Skin epidermis (tissue), 12 donors: ENCODE results near the gene UBQLN4.
A peak's percentile ranks its signal among the peaks of the same experiment; 100 is the strongest.
"Not testable (repeated sequence)": the region's sequence is repeated elsewhere in the genome, so short reads cannot be mapped to it uniquely, and the experiment has no call there.

ENCODE experiments used
- H3K27ac ChIP-seq, 21 experiments: fragments of 200-600 bp; sonication (generic) in 11 of 21; one replicate each; pipeline ENCODE4 v1.5.0; 2020; ENCODE audit warnings: mild to moderate bottlenecking in 3 of 21, inconsistent platforms in 2 of 21, moderate library complexity in 2 of 21
- H3K4me3 ChIP-seq, 7 experiments: fragments of 200-600 bp; sonication (generic) in 2 of 7; one replicate each; pipeline ENCODE4 v1.5.0; 2020; ENCODE audit warnings: inconsistent platforms in 2 of 7, mild to moderate bottlenecking in 2 of 7, moderate library complexity in 1 of 7

UBQLN4 gene

DNA sequence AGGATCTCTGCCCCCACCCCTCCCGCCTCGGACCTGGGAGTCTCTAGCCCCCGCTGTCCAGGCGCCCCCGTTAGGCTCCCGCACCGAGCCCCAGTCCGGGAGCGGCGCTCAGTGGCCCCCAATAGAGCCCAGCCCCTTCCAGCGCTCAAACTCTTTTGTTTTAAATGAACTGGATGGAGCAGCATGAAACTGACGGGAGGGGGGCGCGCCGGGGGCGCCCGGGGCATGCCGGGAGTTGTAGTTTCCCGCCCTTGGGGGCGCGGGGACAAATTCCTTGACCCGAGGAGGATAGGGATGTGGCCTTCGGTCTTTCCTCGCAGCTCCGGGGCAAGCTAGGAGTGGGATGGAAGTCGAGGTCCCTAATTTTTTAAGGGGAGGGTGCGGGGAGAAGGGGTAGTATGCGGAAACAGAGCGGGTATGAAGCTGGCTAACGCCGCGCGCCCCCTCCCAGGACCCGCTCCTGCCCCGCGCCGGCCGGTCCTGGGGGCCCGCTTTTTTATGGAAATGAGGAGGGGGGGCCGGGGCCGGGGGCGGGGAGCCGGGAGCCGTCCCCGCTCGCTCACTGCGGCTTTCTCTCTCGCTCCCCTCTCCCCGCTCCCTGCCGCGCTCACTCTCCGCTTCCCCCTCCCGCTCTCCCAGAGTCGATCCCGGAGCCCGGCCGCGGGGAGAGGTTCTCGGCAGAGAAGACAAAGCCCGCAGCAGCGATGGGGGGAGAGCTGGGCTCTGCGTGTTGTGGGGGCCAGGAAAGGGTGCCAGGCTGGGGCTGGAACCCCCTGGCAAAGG is 28.9 kb upstream of the UBQLN4 start, which contains the start of gene MEX3A:
Gene MEX3A, minus strand, starts transcription at position 157 of the 783 bp plus-strand sequence. CDS start 467 bp downstream, outside the sequence.
- peak within 1 kb of the TSS; percentile 59 to 94 (median 75) for H3K4me3 ChIP-seq
- peak within 1 kb of the TSS in 20 of 21 experiments; percentile 11 to 84 (median 70) for H3K27ac ChIP-seq

DNA sequence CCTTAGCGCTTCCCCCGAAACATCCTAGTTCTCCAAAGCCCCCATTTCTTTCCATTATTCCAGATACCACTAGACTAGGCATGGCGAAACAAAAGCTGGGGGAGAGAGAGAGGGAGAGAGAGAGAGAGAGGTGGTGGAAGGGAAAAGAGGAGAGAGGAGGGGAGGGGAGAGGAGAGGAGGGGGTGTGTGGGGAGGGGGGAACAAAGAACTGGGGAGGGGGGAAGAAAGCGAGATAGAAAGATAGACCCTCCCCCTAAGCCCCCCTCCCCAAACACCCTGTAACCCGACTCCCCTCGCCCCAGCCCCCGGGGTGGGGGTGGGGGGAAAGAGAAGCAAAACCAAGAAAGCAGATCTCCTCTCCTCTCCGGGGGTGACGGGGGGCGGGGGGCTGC is 28.3 kb upstream of the UBQLN4 start:
- H3K27ac ChIP-seq = peak overlapping the region in 14 of 21 experiments; percentile 15 to 84 (median 74)

DNA sequence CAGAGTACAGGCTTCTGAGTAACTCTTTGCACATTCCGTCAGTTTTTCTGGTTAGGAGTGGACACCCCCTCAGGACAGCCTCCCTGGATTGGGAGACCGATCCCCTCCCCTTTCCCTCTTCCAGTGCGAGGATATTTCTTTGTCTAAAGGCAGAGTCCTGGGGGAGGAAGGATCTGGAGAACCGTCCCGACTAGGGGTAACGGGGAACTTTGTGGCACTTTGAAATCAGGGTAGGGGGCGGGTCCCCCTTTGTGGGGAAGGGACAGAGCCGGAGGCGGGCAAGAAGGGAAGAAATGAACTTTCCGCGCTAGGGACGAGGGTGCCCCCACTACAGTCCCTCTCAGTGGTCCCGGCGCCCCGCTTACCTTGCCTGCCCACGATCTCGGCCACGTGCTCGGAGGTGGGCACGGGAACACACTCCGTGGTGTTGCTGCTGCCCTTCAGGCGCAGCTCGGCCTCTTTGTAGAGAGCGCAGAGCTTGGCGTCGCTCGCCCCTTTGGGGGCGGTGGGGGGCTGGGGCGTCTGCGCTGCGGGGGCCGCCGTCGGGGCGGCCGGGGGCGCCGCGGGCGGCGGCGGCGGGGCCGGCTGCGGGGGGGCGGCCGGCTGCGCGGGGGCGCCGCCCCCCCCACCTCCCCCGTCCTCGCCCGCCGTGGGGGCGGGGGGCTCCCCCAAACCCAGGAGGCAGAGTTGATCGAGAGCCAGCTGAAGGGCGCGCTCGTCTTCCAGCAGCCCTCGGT is 27.8 kb upstream of the UBQLN4 start:
- Histone ChIP-seq H3K4me3 (peak overlapping the region; percentile 59 to 94 (median 75)), H3K27ac (peak overlapping the region in 4 of 21 experiments; percentile 67 to 84 (median 76))

More for the DNA sequence above, 28.3 kb upstream of the UBQLN4 start:
- H3K4me3 ChIP-seq = peak overlapping the region; percentile 59 to 94 (median 75)

DNA sequence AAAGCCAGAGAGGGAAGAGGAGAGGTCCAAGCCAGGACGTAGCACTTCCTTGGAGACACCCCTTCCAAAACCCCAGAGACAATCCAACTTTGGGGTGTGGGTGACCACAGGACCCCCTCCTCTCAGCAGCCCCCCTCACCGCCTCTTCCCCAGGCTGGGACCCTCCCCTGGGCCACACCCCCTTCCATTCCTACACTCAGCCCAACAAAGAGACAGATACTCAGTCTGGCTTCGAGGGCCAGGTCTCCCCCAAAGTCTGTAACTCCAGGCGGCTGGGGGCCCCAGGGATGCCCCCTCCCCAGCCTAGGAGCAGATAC is 27.2 kb upstream of the UBQLN4 start:
- Histone ChIP-seq H3K4me3 (peak overlapping the region in 4 of 7 experiments; percentile 11 to 90 (median 40)), H3K27ac (peak overlapping the region in 1 of 21 experiments; percentile 73)

DNA sequence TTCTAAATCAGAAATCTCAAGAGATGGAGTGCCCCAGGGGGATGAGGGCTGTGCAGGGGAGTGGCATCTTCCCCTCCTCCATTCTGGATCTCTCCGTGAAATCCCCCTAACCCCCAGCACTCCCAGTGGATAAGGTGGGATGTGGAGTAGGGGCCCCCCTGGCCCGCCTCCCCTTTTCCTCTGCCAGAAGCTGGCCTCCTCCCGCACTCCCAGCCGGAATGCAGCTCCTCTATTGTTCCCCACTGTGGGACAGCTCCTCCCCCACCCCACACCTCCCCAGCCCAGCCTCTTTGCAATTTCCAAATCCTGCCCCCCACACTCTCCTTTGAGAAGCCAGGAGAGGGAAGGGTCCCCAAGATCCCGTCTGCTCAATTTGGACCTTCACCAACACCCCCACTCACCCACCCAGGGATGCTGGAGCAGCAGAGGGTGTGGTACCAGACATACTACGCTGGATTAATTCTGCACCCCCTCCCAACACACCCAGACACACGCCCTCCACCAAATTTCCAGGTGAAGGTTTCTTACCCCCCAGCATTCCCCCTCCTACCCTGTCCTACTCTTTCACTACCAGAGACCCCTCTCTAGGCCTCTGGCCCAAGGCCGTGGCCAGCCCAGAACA is 26.8 kb upstream of the UBQLN4 start:
- Histone ChIP-seq H3K4me3 (peak overlapping the region in 2 of 7 experiments; percentile 64 to 90), H3K27ac (peak overlapping the region in 1 of 21 experiments; percentile 73)

DNA sequence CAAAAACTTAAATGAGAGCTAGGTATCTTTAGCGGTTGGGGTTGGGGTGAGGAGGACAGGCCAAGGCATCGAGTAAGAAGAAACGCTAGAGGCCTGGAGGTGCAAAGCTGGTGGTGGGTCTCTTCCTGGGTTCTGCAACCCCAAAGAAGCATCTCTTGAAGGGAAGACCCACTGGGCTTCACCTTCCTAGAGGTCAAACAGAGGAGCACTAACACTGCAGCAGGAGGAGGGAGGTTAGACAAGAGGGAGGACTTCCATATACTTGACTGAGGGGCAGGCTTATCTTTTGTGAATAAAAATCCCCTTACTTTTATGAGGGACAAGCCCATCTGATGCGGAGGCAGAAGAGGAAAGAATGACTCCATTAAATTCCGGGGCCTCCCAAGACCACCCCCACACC is 26.2 kb upstream of the UBQLN4 start:
- Histone ChIP-seq H3K4me3 (peak overlapping the region in 1 of 7 experiments; percentile 64), H3K27ac (no peak overlapping the region)

DNA sequence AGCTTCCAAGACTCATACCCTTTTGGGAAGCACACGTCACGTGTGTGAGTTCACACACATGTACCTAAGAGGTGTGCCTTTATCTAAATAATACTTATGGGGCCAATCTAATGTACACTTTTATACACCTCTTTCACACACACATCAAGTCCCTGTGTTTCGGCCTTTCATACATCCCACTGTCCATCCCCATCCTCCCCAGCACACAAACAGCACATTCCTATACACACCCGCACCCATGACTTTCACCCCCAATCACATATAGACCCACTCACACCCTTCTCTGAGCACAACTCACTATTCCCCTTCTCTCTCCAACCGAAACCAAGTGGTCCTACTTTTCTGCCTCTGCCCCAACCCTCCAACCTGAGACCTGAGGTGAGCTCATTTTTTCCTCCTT is 25.1 kb upstream of the UBQLN4 start:
- H3K27ac ChIP-seq = no peak overlapping the region
- no peak overlapping the region for H3K4me3 ChIP-seq

DNA sequence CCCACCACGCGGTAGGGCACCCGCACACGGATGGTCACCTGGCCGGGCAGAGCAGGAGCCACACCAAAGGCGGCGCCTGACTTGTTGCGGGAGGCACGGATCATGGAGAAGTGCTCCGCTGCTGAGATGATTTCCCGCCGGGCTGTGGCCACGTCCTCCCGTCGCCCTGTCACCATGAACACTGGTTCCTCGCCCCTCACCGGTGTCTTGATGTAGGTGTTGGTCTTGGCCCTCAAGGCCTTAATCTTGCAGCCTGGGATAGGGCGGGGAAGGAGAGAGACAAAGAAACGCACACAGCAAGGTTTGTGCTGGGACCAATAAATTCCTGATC is 23.8 kb upstream of the UBQLN4 start:
- H3K27ac ChIP-seq = no peak overlapping the region
- no peak overlapping the region for H3K4me3 ChIP-seq

DNA sequence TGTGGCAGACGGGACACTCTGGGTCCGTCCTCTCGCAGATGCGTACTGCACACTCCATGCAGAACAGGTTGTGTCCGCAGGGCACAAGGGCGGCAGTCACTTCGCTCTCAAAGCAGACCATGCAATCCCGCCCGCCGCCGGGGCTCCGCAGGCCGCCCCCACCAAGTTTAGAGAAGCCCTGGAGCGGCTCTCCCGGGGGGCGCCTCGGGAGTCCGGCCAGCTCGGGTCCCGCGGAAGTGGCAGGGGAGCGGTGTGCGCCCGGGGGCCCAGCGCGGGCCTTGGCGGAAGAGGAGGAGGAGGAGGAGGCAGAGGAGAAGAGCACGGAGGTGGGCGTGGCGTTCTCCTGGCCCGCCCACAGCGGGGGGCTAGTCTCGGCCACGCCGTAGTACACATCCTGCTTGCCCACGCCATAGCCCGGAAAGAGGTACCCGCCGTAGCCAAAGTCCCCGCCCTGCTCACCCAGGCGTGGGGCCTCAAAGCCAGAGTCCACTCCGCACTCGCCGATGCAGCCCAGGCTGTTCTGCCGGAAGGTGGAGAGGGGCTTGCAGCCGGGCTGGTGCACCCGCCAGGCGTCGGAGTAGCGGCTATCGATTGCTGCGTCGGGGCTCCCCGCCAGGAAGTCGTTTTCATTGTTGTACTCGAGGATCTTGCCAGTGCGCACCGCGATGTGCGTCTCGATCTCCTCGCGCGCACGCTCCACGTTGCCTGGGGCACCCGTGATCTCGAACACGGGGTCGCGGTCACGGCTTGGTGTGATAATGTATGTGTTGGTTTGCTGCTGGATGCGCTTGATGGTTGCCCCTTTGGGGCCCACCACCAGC is 23.2 kb upstream of the UBQLN4 start:
- H3K4me3 ChIP-seq = peak overlapping the region in 6 of 7 experiments; percentile 5 to 31 (median 17)

DNA sequence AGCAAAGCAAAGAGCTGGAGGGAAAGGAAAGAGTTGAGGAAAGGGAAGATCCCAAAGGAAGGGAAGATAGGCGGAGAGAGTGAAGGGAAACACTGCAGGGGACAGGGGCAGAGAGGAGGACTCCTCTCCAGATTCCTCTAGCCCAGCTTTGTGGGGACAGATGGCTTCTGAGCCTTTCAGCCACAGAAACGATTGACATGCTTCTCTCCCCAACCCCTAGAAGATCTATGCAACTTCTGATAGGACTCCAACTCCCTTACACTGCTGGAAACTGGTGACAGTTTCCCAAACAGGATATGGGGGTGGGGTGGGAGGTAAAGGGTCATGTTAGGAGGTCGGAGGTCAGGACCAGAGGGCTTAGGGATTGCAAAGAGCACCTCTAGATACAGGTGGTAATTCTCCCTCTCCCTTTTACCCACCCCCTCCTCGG is 22.2 kb upstream of the UBQLN4 start:
- Histone ChIP-seq H3K27ac (peak overlapping the region in 1 of 21 experiments; percentile 1), H3K4me3 (peak overlapping the region in 1 of 7 experiments; percentile 31)

More for the DNA sequence above, 23.2 kb upstream of the UBQLN4 start:
- peak overlapping the region in 4 of 21 experiments; percentile 2 to 45 (median 34) for H3K27ac ChIP-seq

DNA sequence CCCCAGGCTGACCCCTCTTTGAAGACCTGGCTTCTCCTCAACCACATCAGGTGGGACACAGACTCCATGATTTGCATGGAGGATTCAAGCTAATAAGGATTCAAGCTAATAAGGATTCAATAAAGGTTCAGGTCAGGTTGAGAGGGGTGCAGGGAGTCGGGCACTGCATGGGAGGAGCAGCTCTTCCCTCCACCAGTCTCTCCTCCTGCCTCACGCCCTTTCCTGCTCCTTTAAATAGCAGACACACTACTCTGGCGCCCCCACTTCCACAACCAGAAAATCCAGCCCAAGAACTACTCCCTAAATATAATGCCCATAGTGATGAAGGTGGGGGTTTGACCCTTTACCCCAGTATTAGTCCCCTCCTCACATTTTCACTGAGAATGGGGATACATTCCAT is 21.6 kb upstream of the UBQLN4 start:
- peak overlapping the region in 1 of 21 experiments; percentile 1 for H3K27ac ChIP-seq
- H3K4me3 ChIP-seq = no peak overlapping the region

DNA sequence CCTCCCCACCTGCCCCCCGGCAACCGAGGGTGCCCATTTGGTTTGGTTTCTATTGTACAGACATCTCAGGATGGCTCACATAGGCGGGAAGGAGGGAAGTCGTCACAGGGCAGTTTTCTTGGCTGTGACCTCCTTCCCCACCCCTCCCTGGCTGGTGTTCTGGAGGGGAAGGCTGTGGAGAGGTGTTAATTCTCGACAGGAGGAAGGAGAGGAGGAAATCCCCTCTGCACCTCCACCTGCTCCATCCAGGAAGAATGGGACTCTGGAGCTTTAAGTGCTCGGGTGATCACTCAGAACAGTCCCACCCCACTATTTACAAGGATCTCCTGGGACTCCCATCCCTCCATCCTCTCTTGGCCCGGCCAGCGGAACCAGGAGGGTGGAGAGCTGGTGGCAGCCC is 21.1 kb upstream of the UBQLN4 start:
- Histone ChIP-seq H3K4me3 (no peak overlapping the region), H3K27ac (peak overlapping the region in 1 of 21 experiments; percentile 1)

DNA sequence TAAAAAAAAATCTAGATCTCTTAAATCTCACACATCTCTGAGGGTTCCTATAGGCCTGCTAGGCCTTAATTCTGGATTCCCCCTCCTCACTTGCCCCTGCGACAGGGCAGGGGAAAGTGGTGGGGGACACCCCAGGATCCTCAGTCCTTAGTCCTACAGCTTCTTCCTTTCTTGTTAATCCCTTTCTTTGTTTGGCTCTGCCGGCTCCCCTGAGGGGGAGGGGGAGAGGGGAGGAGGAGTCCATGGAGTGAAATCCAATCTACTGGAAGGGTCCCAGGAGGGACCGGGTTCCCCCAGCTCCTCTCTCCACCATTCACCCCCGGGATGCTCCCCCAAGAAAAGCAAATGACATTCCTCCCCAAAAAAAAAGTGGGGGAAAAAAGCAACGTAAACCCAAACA is 20.1 kb upstream of the UBQLN4 start:
- H3K27ac ChIP-seq = no peak overlapping the region
- no peak overlapping the region for H3K4me3 ChIP-seq

DNA sequence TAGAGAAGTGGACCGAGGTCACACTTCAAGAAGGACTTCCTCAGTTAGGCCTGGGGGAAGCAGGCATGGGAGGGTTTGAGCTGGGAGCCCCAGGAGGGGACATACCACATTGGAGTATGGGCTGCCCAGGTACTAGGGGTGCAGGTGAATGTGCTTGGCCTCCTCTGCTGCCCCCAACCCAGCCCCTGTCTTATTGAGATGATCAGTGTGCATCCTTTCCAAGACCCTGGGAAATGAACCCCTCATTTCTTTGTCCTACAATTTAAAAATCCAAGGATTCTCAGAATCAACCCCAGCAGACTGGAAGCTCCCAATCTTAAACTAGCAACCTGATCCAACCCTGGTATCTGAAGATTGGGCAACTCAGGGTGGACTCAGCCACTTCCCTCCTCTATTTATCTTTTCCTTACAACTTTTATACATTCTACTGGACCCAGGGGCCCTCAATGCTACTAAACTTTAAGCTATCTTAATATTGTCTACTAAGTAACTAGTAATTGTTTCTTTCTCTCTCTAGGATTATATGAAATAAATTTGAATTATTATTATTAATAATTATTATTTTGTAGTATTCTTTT is 19.6 kb upstream of the UBQLN4 start:
- Histone ChIP-seq H3K27ac (no peak overlapping the region), H3K4me3 (no peak overlapping the region)

DNA sequence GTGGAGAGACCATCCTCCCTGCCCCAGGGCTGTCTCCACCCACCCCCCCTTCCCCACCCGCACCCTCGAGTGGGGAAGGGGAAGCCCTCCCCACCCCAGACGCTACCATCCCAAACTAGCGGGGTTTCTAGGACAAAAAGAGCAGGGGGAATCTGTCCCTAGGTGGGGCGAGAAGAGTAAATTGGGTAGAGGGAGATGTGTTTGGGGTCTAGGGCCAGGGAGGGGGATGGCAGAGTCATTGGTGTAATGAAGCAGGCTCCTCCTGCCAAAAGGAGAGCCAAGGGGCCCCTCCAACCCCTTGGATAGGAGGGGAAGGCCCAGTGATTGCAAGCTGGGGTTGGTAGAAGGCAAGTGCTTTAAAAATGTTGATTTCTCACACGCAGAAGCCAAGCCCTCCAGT is 18.7 kb upstream of the UBQLN4 start:
- Histone ChIP-seq H3K27ac (no peak overlapping the region), H3K4me3 (no peak overlapping the region)

DNA sequence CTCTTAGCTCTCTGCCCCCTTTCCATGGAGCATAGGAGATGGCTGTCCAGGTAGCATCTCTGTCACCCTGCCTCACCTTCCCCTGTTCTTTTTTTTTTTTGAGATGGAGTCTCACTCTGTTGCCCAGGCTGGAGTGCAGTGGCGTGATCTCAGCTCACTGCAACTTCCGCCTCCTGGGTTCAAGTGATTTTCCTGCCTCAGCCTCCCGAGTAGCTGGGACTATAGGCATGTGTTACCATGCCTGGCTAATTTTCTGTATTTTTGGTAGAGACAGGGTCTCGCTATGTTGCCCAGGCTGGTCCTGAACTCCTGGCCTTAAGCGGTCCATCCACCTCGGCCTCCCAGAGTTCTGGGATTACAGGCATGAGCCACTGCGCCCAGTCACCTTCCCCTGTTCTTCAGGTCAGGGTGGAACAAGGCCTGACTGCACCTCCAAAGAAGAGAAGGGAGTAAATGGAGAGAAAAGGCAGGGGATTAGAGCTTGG is 17.8 kb upstream of the UBQLN4 start:
- not testable (repeated sequence) for H3K27ac ChIP-seq, H3K4me3 ChIP-seq

DNA sequence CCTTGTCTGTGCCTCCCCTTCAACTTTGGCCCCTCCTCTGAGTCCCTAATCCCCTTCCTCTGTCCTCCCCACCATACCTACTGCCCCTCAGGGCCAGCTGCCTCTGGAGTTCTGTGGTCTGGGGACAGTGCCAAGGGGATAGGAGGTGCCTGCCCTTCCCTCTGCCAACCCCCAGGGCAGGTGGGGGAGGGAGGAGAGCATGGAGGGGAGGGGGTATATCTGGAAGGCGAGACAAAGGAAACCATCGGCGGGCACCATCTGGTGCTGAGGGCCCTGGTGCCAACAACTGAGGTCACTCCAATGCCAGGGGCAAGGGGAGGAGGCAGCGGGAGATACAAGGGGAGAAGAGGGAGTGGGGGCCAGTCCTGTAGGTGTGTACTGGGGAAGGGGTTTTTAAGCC is 16.9 kb upstream of the UBQLN4 start:
- no peak overlapping the region for H3K4me3 ChIP-seq
- no peak overlapping the region for H3K27ac ChIP-seq

DNA sequence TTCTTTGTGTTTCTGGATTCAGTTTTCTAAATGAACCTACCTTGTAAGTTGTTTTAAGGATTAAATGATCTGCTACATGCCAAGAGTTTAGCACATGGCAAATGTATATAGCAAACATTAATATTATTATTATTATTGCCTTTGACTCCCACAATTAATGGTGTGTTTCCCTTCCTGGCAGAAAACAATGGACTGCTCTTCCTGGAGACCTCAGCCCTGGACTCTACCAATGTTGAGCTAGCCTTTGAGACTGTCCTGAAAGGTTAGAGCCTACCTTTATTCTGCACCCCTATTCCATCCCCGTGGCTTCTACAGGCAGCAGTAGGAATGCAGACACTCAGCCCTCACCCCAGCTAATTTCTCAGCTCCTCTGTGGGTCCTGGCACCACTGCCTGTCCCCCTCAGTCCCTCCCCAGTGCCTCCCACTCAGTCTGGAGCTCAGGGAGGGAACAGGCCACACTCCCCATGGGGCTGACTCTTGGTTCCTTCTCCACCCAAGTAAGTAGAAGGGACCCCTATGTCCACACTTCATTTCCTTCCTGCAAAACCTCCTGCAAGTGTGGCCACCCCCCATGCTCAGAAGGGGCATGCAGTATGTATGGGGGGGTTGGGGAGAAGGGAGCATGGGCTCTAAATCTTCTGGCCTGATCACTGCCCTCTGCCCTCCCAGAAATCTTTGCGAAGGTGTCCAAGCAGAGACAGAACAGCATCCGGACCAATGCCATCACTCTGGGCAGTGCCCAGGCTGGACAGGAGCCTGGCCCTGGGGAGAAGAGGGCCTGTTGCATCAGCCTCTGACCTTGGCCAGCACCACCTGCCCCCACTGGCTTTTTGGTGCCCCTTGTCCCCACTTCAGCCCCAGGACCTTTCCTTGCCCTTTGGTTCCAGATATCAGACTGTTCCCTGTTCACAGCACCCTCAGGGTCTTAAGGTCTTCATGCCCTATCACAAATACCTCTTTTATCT is 16.2 kb upstream of the UBQLN4 start:
- no peak overlapping the region for H3K27ac ChIP-seq
- H3K4me3 ChIP-seq = no peak overlapping the region
